T follicular helper cell (primary cell): ENCODE data around the gene OGFR.
"Not testable (repeated sequence)": the region's sequence is repeated elsewhere in the genome, so short reads cannot be mapped to it uniquely, and the experiment has no call there.

Experiments
- DNase-seq: peaks from one replicate; pipeline ENCODE4 v3.0.0-alpha.2; 2020; ENCODE audit warnings: low read depth

The OGFR gene

DNA sequence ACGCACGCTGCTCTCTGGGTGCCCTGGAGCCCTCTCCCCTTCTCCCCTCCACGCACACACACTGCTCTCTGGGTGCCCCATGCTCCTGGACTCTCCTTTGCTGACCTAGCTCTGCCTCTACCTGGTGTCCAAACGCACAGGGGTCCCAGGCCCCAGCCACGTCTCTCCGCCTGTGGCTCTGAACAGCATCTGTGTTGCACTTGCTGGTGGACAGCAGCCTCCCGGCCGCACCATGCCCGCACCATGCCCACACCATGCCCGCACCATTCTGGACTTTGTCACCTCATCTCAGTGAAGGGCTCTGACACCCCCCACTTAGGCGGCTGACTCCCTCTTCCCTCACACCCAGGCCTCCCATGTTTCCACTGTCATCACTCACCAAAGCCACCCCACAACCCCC lies 35.2 kb downstream of the OGFR start:
- DNase-seq, result no peak

DNA sequence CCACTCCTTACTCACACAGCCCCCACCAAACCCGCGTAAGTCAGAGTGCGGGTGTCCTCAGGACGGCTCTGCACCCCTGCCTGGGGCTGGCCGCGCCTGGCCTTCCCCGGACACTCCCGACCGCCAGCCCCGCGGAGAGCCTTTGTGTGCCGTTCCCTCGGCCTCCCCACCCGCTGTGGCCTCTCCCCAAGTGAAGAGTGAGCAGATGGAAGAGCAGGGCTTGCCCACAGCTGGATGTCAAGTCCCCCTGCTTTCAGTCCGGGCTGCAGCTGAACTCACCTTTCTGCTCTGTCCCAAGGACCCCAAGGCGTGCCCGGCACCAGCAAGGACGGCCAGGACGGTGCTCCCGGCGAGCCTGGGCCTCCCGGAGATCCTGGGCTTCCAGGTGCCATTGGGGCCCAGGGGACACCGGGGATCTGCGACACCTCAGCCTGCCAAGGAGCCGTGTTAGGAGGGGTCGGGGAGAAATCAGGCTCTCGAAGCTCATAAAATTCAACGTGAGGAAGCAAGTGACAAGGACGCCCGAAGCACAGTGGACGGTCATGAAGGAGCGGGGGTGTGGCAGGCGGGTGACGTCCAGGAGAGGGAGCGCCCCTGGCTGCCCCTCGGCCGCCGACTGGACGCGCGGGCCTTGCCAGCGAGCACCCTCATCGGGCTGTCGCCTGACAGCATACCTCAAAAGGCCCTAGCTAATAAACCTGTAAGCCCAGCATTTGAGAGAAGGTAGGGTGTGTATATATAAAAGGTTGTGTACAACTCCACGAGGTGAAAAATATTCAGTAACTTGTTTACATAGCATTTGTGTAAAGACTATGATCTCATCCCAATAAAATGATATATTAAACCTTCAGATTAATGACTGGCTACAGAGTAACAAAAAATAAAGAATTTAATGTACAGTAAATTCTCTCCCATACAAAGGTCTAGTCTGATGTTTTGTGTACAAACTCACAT lies 35.9 kb downstream of the OGFR start:
- DNase-seq, result no peak

DNA sequence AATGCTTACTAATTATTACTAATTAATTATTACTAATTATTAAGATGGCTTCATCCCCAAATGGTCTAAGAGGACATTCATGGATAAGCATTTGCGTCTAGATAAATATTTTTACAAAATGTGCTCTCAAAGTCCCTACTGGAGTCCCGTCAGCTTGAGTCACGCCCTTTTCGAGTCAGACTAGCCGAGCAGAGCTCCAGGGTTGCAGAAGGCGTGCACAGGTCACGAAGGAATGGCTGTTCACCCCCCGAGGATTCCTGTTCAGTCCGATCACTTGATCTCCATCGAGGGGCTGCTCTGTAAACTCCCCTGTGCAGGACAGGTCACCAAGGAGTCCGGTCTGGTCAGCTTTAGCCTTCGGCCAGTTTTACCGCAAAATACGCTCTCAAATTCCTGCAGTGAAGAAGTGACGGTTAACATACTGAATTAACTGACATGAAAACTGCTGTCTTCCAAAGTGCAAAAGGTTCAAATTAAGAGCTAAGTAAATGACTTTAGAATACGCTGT lies 37.1 kb downstream of the OGFR start:
- DNase-seq, result no peak

DNA sequence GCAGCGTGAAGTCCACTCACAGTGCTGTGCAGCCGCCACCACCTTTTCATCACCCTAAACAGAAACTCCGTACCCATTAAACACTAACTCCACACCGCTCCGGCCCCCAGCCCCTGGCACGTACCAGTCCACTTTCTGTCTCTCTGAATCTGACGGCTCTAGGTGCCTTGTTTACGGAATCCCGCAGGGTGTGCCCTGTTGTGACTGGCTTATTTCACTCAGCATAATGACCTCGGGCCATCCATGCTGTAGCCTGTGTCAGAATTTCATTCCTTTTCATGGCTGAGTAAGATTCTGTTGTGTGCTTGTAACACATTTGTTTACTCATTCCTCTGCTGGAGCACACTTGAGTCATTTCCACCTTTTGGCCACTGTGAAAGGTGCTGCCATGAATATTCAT lies 39.0 kb downstream of the OGFR start:
- no peak for DNase-seq

DNA sequence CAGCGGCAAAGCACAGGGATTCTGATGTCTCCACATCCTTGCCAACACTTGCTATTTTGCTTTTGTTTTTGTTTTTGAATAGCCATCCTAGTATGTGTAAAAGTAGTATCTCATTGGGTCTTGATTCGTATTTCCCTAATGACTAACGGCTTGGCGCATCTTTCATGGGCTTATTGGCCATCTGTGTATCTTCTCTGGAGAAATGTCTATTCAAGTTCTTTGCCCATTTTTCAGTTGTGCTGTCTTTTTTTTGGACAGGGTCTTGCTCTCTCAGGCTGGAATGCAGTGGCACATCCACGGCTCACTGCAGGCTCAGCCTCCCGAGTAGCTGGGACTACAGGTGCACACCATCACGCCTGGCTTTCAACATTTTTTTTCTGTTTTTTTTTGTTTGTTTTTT lies 39.5 kb downstream of the OGFR start:
- no peak for DNase-seq

DNA sequence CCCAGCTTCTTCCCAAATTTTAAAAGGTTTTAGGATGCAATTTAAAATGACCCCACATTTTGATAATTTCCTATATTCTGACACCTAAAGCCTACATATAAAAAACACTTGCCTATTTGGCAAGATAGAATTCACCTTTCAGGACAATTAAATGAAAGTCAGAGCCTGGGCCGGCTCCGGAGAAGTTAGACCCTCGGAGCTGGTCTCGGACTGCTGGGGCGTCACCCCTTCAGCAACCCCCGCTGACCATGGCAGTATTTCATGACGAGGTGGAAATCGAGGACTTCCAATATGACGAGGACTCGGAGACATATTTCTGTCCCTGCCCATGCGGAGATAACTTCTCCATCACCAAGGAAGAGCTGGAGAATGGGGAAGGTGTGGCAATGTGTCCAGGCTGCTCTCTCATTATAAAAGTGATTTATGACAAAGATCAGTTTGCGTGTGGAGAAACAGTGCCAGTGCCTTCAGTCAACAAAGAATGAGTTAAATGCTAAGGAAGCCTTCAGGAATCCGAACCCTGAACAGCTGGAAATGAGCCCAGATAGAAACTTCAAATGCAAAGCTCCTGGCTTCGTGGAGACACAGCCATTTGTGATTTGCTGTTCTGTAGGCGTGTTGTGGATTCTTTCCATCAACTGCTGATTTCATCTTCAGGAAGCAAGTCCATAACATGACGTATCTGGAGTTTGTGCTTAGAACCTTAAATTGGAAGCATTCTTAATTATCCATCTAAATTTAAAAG lies 41.0 kb downstream of the OGFR start:
- DNase-seq, result no peak

DNA sequence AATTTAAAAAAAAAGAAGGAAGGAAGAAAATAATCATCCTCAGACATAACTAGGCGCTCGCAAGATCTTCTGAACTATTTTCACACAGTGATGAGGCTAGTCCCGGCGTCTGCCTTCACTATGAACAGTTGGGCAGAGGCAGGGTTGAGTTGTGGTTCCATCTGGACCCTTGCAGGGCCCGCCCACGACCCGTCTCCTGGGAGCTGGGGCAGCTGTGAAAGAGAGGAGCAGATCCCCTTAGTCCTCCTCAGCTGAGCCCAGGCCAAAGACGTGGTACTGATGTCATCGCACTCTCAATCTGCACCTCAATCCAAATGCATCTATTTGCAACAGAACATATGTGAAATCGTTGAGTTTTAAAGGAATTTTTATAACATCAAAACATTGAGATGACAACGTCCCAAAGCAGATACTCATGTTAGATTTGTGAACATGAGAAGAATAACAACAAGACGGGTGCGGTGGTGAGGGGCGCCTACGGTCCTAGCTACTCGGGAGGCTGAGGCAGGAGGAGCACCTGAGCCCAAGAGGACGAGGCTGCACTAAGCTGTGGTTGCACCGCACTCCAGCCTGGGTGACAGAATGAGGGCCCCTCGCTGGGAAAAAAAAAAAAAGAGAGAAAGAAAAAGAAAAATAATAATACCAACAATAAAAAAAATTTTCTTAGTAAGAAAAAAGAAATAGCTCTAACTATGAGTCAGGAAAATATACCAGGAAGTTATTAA lies 41.7 kb downstream of the OGFR start:
- DNase-seq, result no peak

DNA sequence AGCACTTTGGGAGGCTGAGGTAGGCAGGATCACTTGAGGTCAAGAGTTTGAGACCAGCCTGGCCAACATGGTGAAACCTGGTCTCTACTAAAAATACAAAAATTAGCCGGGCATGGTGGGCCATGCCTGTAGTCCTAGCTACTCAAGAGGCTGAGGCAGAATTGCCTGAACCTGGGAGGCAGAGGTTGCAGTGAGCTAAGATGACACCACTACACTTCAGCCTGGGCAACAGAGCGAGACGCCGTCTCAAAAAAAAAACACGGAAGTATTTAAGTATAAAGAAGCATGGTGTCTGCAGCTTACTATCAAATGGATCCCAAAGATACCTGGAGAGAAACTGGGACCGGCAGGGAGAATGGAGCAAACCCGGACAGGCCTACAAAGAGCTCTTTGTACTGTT lies 44.3 kb downstream of the OGFR start:
- DNase-seq, result not testable (repeated sequence)

DNA sequence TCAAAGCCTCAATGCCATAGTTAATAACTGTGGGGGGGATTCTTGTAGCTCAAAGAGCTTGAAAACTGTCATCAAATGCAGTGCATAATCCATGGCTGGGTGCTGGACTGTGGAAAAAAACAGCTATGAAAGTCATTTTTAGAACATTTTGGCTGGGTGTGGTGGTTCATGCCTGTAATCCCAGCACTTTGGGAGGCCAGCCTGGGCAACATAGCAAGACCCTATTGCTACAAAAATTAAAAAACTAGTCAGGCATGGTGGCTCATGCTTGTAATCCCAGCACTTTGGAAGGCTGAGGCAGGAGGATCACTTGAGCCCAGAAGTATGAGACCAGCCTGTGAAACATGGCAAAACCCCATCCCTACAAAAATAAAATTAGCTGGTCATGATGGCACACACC lies 44.8 kb downstream of the OGFR start:
- DNase-seq, result no peak

DNA sequence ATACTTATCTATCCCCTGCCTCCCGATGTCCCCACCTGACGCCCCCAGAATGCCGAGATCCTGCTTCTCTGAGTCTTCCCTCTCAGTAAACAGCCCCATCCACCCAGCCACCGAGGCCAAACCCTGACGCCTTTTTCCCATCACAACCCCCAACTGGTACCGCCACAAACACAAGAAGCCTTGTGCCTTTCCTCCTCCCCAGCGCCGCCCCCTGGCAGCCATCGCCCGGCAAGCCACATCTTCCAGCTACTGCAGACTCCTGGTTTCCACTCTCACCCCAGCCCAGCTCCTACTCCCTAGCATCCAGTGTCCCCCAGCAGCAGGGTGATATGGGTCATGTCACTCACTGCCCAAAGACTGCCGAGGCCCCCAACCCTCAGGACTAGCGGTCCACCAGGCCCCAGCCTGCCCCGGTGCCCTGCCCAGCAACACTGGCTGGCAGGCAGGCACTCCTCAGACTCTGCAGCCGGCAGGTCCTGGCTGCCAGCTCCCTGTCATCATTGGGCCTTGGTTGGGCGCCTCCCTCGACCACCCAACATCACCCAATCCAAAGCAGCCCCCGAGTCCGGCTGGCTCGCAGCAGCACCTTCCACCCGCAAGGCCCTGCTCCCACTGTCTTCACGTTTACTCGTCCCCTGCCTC lies 45.8 kb downstream of the OGFR start:
- no peak for DNase-seq

DNA sequence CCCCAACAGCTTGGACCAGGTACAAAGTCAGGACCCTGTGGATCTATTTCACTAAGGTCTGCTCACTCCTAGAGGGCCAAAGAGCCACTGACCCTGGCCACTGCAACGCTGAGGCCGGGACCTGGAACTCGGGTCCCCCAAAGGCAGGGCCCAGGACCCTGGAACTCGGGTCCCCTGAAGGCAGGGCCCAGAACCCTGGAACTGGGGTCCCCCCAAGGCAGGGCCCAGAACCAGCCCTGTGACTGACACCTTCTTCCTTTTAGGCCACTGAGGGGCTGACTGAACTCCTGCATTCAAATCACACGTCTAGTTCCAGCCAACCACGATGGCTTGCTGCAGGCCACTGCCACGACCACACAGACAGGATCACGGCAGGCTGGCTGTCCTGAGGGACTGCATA lies 47.6 kb downstream of the OGFR start:
- DNase-seq, result no peak

DNA sequence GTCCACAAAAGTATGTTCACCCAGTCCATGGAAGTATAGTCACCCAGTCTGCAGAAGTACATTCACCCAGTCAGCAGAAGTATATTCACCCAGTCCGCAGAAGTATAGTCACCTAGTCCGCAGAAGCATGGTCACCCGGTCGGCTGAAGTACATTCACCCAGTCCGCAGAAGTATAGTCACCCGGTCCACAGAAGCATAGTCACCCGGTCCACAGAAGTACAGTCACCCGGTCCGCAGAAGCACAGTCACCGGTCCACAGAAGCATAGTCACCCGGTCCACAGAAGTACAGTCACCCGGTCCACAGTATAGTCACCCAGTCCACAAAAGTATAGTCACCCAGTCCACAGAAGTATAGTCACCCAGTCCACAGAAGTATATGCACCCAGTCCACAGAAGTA lies 48.2 kb downstream of the OGFR start:
- DNase-seq, result no peak

DNA sequence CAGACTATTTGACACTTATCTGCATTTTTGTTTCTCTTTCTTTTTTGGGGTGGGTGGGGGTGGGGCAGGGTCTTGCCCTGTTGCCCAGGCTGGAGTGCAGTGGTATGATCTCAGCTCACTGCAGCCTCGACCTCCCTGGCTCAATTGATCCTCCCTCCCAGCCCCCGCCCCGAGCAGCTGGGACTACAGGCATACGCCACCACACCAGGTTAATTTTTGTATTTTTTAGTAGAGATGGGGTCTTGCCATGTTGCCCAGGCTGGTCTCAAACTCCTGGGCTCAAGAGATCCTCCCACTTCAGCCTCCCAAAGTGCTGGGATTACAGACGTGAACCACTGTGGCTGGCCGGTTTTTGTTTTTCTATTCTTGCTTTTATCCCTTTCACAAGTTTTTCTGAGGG lies 48.7 kb downstream of the OGFR start:
- not testable (repeated sequence) for DNase-seq

DNA sequence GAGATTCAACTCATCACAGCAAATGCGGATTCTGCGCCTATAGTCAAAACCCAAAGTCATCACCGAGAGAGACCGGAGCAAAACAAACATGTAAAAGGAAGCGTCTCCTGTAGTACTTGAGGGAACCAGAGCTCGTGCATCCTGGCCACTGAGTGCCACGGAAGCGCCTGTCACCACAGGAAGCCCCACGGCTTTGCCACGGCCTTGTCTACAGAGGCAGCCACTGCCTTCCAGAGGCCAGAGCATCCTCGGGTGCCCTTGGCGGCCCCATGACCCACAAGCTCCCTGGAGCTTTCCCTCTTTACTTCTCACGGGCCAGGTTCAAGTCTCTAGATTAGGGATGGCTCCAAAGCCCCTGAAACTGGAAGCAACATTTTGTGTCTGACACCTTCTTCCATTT lies 49.5 kb downstream of the OGFR start:
- no peak for DNase-seq

DNA sequence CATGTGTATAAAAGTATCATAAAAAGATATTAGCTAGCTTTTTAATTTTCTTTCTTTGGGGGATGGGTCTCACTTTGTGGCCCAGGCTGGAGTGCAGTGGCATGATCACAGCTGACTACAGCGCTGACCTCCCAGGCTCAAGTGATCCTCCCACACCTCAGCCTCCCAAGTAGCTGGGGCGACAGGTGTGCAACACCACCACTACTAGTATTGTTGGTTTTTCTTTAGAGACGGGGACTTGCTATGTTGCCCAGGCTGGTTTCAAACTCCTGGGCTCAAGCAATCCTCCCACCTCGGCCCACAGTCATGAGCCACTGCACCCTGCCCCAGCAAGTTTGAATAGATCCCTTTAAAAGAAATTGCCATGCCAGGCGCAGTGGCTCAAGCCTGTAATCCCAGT lies 50.5 kb downstream of the OGFR start:
- no peak for DNase-seq

DNA sequence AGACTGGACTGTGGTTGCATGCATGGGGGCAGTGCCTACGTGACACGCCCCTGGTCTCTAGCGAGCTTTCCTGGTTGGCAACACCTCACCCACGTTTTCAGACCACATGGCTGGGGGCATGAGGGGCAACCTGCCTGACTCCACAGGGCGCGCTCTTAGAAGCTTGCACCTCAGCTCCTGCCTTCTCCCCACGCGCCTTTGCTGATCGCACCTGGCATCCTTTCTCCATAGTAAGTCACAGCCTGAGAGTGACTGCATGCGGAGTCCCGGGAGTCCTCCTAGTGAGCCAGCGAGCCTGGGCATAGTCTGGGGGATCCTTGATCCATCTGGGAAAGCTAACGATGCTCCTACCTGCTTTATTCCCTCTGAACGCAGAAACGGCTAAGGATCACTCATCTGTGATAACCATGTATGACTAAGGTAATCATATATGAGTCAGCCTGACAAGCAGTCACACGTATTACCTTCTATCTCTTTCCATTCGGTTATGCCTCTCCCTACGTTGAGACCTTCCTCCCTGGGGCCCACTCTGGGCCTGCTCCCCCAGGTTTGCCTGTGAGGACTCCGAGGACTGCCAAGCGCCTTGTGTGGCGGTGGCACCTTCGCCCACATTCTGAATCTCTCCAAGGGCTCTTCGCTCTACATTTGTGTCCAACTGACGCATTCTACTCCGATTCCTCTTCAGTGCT lies 52.4 kb downstream of the OGFR start:
- DNase-seq, result no peak

DNA sequence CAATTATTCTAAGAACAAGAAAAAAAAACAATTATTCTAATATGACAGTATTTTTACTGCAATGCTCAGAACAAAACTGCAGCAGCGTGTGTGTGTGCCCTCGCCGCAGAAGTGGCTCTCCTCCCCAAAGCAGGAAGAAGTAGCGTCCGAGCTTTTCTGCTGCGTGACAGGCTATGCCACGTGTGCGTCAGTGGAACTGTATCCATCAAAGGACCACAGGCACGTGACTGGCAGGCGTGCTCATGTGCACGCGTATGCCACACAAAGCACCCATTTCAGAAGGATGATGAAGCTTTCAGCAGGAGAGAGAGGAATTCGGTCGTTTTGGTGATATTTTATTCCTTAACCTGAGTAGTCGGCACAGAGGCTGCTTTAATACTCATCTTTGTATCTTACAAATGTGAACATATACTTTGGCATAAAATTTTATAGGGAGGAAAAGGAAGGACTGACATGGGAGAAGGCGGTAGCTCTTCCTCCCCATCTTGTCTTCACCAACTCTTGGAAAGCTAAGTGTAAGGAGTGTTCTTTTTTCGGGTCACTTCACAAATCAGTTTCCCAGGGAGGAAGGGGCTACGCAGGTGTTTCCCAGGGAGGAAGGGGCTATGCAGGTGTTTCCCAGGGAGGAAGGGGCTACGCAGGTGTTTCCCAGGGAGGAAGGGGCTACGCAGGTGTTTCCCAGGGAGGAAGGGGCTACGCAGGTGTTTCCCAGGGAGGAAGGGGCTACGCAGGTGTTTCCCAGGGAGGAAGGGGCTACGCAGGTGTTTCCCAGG lies 53.6 kb downstream of the OGFR start:
- no peak for DNase-seq

DNA sequence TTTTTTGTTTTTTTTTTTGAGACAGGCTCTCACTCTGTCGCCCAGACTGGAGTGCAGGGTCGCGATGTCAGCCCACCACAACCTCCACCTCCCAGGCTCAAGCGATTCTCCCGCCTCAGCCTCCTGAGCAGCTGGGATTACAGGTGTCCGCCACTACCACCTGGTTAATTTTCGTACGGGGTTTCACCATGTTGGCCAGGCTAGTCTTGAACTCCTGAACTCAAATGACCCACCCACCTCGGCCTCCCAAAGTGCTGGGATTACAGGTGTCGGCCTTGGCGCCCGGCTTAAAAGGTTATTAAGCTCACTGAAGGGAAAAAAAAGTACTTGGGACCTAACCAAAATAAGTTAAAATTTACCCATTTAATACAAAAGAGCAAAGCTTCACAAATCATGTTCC lies 55.1 kb downstream of the OGFR start:
- no peak for DNase-seq

DNA sequence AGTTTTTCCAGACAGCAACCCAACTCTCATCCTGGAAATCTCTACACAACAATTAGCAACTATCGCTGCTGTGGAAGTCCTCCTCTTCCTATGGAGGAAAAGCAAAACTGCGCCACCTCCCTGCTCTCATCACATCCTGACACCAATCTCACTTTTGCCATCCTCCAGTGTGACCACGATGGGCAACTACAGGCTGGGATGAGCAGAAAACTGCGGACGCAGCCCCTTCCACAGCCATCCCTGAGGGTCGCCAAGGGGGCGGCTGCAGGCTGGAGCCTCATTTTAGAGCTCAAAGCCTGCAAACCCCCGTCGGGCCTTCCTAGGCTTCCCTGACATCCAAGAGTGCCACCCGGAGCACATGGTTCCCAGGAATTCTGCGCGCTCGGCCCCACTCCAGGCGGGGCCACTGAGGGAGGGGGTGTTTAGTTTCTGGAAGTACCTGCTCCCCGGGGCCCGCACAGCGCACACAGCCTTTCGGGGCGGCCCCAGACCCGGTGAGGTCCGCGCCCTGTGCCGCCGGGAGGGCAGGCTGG lies 55.8 kb downstream of the OGFR start:
- no peak for DNase-seq
